ENCODE results near the gene IL22RA1. TPM values are rescaled to one million over a fixed set of nuclear protein-coding genes. Genes with fewer than 3 reads are reported as not detected.

The IL22RA1 gene
- total RNA-seq, 1 donor from 2014 or later = not detected

DNA sequence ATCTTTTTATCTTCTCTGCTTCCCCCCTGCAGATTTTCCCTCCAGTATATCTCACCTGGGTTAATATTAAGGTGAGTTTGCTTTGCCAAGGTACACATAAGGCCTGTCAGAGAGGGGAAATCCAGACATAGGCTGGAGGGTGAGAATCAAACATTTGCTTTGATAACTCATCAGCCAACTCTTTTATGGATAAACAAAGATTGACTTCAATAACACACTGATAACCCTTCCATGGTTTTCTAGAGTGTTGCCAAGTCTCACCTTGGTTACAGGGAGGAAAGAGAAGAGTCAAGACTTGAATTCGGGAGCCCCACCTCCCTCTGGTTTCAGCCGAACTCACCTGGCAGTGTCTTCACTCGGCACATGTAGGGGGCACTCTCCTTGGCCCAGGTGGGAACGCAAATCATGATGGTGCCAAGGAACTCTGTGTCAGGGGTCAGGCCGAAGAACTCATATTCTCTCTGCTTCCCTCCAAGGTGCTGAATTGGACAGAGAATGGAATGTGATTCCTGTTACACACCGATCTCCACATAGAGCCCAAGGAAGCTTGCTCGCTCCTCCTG lies 15.1 kb downstream of the IL22RA1 start:
- no peak for DNase-seq (ENCODE audit: low spot score)
- Mint-ChIP-seq H3K4me3 (ENCODE audit: unreplicated experiment) (no peak overlapping the region), H3K4me1 (ENCODE audit: unreplicated experiment) (no peaks in the 10 kb centered on the region), H3K27ac (ENCODE audit: unreplicated experiment) (no peak overlapping the region), H3K36me3 (ENCODE audit: low read depth, unreplicated experiment) (no peaks in the 10 kb centered on the region), H3K27me3 (ENCODE audit: unreplicated experiment) (no peaks in the 10 kb centered on the region), H3K9me3 (ENCODE audit: unreplicated experiment) (no peaks in the 10 kb centered on the region)
- TF ChIP-seq, protein P1, sequence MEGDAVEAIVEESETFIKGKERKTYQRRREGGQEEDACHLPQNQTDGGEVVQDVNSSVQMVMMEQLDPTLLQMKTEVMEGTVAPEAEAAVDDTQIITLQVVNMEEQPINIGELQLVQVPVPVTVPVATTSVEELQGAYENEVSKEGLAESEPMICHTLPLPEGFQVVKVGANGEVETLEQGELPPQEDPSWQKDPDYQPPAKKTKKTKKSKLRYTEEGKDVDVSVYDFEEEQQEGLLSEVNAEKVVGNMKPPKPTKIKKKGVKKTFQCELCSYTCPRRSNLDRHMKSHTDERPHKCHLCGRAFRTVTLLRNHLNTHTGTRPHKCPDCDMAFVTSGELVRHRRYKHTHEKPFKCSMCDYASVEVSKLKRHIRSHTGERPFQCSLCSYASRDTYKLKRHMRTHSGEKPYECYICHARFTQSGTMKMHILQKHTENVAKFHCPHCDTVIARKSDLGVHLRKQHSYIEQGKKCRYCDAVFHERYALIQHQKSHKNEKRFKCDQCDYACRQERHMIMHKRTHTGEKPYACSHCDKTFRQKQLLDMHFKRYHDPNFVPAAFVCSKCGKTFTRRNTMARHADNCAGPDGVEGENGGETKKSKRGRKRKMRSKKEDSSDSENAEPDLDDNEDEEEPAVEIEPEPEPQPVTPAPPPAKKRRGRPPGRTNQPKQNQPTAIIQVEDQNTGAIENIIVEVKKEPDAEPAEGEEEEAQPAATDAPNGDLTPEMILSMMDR (IDR thresholded peaks at IDR 0.05; ENCODE audit: unreplicated experiment) = no peak

DNA sequence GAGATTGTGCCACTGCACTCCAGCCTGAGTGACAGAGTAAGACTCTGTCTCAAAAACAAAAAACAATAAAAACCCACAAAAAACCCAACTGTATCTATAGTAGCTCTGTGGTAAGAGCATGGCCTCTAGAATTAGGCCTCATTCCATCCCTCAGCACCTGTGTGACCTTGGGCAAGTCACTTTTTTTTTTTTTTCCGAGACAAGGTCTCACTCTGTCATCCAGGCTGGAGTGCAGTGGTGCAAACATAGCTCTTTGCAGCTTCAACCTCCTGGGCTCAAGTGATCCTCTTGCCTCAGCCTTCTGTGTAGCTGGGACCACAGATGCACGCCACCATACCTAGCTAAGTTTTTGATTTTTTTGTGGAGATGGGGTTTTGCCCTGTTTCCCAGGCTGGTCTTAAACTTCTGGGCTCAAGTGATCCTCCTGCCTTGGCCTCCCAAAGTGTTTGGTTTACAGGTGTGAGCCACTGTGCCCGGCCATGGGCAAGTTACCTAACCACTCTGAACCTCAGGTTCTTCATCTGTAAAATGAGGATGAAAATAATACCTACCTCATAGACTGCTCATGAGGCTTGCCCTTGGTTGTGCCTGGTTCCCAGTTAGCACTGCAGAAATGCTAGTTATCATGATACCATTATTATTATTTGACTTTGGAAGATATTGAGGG lies 15.7 kb downstream of the IL22RA1 start:
- no peak overlapping the region for H3K4me3 Mint-ChIP-seq (ENCODE audit: unreplicated experiment)
- DNase-seq (ENCODE audit: low spot score) = no peak
- no peaks in the 10 kb centered on the region for H3K4me1 Mint-ChIP-seq (ENCODE audit: unreplicated experiment)
- H3K9me3 Mint-ChIP-seq (ENCODE audit: unreplicated experiment) = no peaks in the 10 kb centered on the region
- no peaks in the 10 kb centered on the region for H3K27me3 Mint-ChIP-seq (ENCODE audit: unreplicated experiment)
- no peaks in the 10 kb centered on the region for H3K36me3 Mint-ChIP-seq (ENCODE audit: low read depth, unreplicated experiment)
- TF ChIP-seq, protein P1 (IDR thresholded peaks at IDR 0.05; ENCODE audit: unreplicated experiment) = no peak
- no peak overlapping the region for H3K27ac Mint-ChIP-seq (ENCODE audit: unreplicated experiment)

DNA sequence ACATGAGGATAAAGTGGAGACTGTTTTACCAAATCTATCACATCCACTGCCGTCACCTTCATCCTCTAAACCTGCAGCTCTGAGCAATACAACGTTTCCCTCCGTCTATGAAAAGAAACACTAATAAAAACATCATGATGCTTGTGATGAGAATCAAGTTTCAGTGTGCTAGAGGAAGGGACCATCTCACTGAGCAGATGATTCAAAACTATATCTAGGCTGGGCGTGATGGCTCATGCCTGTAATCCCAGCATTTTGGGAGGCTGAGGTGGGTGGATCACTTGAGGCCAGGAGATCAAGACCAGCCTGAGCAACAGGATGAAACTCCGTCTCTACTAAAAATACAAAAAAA lies 16.3 kb downstream of the IL22RA1 start:
- H3K9me3 Mint-ChIP-seq (ENCODE audit: unreplicated experiment) = no peaks in the 10 kb centered on the region
- no peak overlapping the region for H3K27ac Mint-ChIP-seq (ENCODE audit: unreplicated experiment)
- H3K4me1 Mint-ChIP-seq (ENCODE audit: unreplicated experiment) = no peaks in the 10 kb centered on the region
- TF ChIP-seq, protein P1 (IDR thresholded peaks at IDR 0.05; ENCODE audit: unreplicated experiment) = no peak
- no peak overlapping the region for H3K4me3 Mint-ChIP-seq (ENCODE audit: unreplicated experiment)
- H3K27me3 Mint-ChIP-seq (ENCODE audit: unreplicated experiment) = no peaks in the 10 kb centered on the region
- H3K36me3 Mint-ChIP-seq (ENCODE audit: low read depth, unreplicated experiment) = no peaks in the 10 kb centered on the region
- DNase-seq (ENCODE audit: low spot score) = no peak

DNA sequence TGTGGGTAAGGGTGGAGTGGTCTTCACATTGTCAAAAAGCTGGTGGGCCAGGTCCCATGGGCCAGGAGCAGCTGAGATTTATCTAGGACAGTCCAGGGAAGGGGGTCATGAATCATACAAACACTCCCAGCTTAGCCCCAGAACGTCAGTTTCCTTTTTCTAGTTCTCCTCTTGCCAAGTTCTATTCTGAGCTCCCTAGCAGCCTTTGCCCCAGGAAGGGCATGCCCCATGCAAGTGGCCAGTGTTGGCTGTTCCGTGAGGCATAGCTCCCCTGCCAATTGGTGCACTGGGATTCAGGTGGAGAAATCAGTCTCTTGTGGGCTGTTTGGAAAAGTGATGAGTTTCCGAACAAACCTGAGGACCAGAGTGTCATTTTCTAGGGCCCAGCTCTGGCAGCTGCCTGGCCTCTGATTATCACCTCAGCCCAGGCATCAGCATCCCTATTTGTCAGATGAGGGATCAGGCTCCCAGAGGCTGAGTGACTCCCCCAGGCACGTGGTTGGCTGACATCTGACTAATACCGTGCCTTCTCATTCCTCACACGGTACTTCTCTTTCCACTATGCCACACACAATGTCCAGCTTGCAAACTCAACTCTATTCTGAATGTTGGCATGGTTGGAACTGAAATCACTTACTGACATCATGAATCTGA lies 16.8 kb downstream of the IL22RA1 start:
- no peak for DNase-seq (ENCODE audit: low spot score)
- Mint-ChIP-seq H3K27ac (ENCODE audit: unreplicated experiment) (no peak overlapping the region), H3K9me3 (ENCODE audit: unreplicated experiment) (no peaks in the 10 kb centered on the region), H3K4me3 (ENCODE audit: unreplicated experiment) (no peak overlapping the region), H3K27me3 (ENCODE audit: unreplicated experiment) (peaks cover 2% of the 10 kb centered on the region), H3K4me1 (ENCODE audit: unreplicated experiment) (no peaks in the 10 kb centered on the region), H3K36me3 (ENCODE audit: low read depth, unreplicated experiment) (no peaks in the 10 kb centered on the region)
- TF ChIP-seq, protein P1 (IDR thresholded peaks at IDR 0.05; ENCODE audit: unreplicated experiment) = no peak

DNA sequence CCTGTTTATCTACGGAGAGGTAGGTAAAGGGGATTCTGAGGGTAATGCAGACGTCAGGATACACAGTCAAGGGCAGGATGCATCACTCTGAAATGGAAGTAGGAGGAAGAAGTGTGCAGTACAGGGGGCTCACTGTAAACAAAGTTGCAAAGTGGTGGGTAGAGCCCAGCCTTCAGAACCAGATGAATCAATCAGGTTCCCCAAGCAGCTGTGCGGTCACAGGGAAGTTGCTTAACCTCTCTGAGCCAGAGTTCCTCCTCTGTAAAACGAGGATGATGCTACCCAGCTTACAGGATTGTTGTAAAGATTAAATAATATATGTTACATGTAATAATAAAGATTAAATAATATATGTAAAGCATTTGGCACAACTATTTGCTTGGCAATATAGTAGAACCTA lies 17.5 kb downstream of the IL22RA1 start:
- no peaks in the 10 kb centered on the region for H3K36me3 Mint-ChIP-seq (ENCODE audit: low read depth, unreplicated experiment)
- H3K4me3 Mint-ChIP-seq (ENCODE audit: unreplicated experiment) = no peak overlapping the region
- TF ChIP-seq, protein P1 (IDR thresholded peaks at IDR 0.05; ENCODE audit: unreplicated experiment) = no peak
- no peak for DNase-seq (ENCODE audit: low spot score)
- no peaks in the 10 kb centered on the region for H3K4me1 Mint-ChIP-seq (ENCODE audit: unreplicated experiment)
- no peaks in the 10 kb centered on the region for H3K9me3 Mint-ChIP-seq (ENCODE audit: unreplicated experiment)
- H3K27me3 Mint-ChIP-seq (ENCODE audit: unreplicated experiment) = peaks cover 2% of the 10 kb centered on the region
- H3K27ac Mint-ChIP-seq (ENCODE audit: unreplicated experiment) = no peak overlapping the region
